ENCODE data around the gene MMS22L. TPM values are rescaled to one million over a fixed set of nuclear protein-coding genes. Genes with fewer than 3 reads are reported as not detected.

Gene MMS22L
- total RNA-seq, 1 experiment from 2014 or later: 19.3 TPM

DNA sequence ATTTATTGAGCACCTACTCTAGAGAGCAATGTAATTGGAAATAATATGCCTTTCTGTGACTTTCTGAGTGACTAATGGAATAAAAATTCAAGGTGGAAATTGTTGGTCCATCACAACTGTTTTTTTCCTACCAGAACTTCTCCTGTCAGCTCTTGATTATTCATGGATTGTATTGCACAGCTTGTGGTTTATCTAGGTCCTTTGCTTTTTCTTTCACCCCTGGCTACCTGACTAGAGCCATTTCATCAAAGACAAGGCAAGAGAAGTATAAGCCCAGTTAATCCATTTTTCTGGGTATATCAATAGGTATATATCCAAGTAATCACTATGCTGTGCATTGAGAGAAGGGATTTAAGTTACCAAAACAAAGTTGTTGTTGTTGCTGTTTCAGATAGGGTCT lies 168.4 kb downstream of the MMS22L start:
- Histone ChIP-seq H3K9ac (ENCODE audit: low read length) (no peak overlapping the region), H3K79me2 (ENCODE audit: low read length) (no peaks in the 10 kb centered on the region), H4K20me1 (ENCODE audit: low read length) (no peaks in the 10 kb centered on the region), H3K4me3 (ENCODE audit: low read length) (no peak overlapping the region), H3K4me2 (ENCODE audit: low read length) (no peak overlapping the region), H3K4me1 (ENCODE audit: insufficient read depth, low read length) (no peaks in the 10 kb centered on the region), H3K9me3 (ENCODE audit: low read length) (no peaks in the 10 kb centered on the region), H3K36me3 (ENCODE audit: low read depth, low read length) (no peaks in the 10 kb centered on the region), H3K27ac (ENCODE audit: low read length) (no peak overlapping the region), H3K27me3 (ENCODE audit: low read length) (peaks cover 3% of the 10 kb centered on the region; the same call in 1 of the 2 replicates), H3K9me2 (replicated peaks; ENCODE audit: low read length) (no peaks in the 10 kb centered on the region), H3F3A (ENCODE audit: low read length, unreplicated experiment) (no peaks in the 10 kb centered on the region), H2AFZ (ENCODE audit: low read length) (no peak overlapping the region)
- CTCF ChIA-PET: no interaction called here
- no TSS peak for BruUV-seq (replicated peaks)
- TF ChIP-seq, protein P1, sequence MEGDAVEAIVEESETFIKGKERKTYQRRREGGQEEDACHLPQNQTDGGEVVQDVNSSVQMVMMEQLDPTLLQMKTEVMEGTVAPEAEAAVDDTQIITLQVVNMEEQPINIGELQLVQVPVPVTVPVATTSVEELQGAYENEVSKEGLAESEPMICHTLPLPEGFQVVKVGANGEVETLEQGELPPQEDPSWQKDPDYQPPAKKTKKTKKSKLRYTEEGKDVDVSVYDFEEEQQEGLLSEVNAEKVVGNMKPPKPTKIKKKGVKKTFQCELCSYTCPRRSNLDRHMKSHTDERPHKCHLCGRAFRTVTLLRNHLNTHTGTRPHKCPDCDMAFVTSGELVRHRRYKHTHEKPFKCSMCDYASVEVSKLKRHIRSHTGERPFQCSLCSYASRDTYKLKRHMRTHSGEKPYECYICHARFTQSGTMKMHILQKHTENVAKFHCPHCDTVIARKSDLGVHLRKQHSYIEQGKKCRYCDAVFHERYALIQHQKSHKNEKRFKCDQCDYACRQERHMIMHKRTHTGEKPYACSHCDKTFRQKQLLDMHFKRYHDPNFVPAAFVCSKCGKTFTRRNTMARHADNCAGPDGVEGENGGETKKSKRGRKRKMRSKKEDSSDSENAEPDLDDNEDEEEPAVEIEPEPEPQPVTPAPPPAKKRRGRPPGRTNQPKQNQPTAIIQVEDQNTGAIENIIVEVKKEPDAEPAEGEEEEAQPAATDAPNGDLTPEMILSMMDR (conservative IDR thresholded peaks at IDR 0.05; ENCODE audit: low read depth, low read length): no peak
- TF ChIP-seq EZH2phosphoT487 (IDR thresholded peaks at IDR 0.05; ENCODE audit: borderline replicate concordance, low read length) (no peak), EZH2 (IDR thresholded peaks at IDR 0.05; ENCODE audit: low read length, unreplicated experiment) (no peak)
- ATAC-seq (no peak), DNase-seq (no peak)
- intact Hi-C loops (cut with micrococcal nuclease): no loop called here
- POLR2A ChIA-PET (ENCODE audit: unreplicated experiment): no interaction called here

DNA sequence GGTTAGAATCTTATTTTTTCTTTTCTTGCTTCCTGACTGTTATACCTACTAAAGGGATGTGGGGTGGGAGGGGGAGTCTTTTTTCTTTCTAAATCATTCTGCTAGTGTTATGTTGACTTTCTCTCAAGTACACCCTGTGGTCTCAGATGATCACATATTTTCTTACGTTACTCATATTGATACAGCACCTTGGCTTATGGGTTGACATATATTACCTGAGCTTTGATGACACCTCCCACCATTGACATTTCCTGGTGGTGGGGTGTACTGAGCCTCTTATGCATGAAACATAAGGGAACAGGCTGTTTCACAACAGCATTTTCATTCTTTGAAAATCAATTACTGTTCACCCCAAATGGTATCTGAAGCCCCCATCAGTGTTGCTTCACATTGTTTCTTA lies 169.8 kb downstream of the MMS22L start:
- BruUV-seq (replicated peaks): no TSS peak
- H3K4me1 ChIP-seq (ENCODE audit: insufficient read depth, low read length): no peaks in the 10 kb centered on the region
- H3F3A ChIP-seq (ENCODE audit: low read length, unreplicated experiment): no peaks in the 10 kb centered on the region
- POLR2A ChIA-PET (ENCODE audit: unreplicated experiment): no interaction called here
- no peak overlapping the region for H3K4me2 ChIP-seq (ENCODE audit: low read length)
- CTCF ChIA-PET: no interaction called here
- intact Hi-C loops (cut with micrococcal nuclease): no loop called here
- ATAC-seq (no peak), DNase-seq (no peak)
- H2AFZ ChIP-seq (ENCODE audit: low read length): no peak overlapping the region
- no peaks in the 10 kb centered on the region for H3K9me3 ChIP-seq (ENCODE audit: low read length)
- TF ChIP-seq EZH2phosphoT487 (IDR thresholded peaks at IDR 0.05; ENCODE audit: borderline replicate concordance, low read length) (no peak), EZH2 (IDR thresholded peaks at IDR 0.05; ENCODE audit: low read length, unreplicated experiment) (no peak)
- TF ChIP-seq, protein P1 (conservative IDR thresholded peaks at IDR 0.05; ENCODE audit: low read depth, low read length): no peak
- no peaks in the 10 kb centered on the region for H4K20me1 ChIP-seq (ENCODE audit: low read length)
- H3K27me3 ChIP-seq (ENCODE audit: low read length): no peaks in the 10 kb centered on the region
- H3K4me3 ChIP-seq (ENCODE audit: low read length): no peak overlapping the region
- H3K27ac ChIP-seq (ENCODE audit: low read length): no peak overlapping the region
- H3K36me3 ChIP-seq (ENCODE audit: low read depth, low read length): no peaks in the 10 kb centered on the region
- H3K9ac ChIP-seq (ENCODE audit: low read length): no peak overlapping the region
- H3K9me2 ChIP-seq (replicated peaks; ENCODE audit: low read length): no peaks in the 10 kb centered on the region
- H3K79me2 ChIP-seq (ENCODE audit: low read length): no peaks in the 10 kb centered on the region

DNA sequence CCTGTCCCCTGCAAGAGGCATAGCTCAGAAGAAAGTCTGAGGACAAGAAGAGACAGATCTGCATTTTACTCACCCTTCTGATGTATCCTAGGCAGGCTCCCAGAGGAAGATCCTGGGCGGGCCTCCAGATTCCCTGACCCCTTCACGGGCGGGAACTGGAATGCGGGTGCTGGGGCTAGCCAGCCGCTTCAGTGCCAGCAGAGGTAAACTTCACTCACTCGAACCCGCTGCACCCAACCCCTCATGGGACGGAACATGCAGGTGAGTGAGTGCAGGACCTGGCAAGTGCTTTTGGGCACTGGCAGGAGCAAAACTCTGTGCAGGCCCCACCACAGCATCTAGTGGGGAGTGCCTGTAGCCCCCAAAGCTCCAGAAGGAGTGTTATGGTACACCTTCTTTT lies 171.8 kb downstream of the MMS22L start:
- no peaks in the 10 kb centered on the region for H3K9me3 ChIP-seq (ENCODE audit: low read length)
- H3K4me2 ChIP-seq (ENCODE audit: low read length): no peak overlapping the region
- H3K27ac ChIP-seq (ENCODE audit: low read length): no peak overlapping the region
- no peak for DNase-seq
- intact Hi-C loops (cut with micrococcal nuclease): no loop called here
- no peaks in the 10 kb centered on the region for H3K79me2 ChIP-seq (ENCODE audit: low read length)
- H3K4me1 ChIP-seq (ENCODE audit: insufficient read depth, low read length): no peaks in the 10 kb centered on the region
- no TSS peak for BruUV-seq (replicated peaks)
- H3K36me3 ChIP-seq (ENCODE audit: low read depth, low read length): no peaks in the 10 kb centered on the region
- no peak for TF ChIP-seq EZH2phosphoT487 (IDR thresholded peaks at IDR 0.05; ENCODE audit: borderline replicate concordance, low read length)
- TF ChIP-seq, protein P1 (conservative IDR thresholded peaks at IDR 0.05; ENCODE audit: low read depth, low read length): no peak
- TF ChIP-seq EZH2 (IDR thresholded peaks at IDR 0.05; ENCODE audit: low read length, unreplicated experiment): no peak
- no peak overlapping the region for H2AFZ ChIP-seq (ENCODE audit: low read length)
- no peak overlapping the region for H3K4me3 ChIP-seq (ENCODE audit: low read length)
- no peak for ATAC-seq
- H3K27me3 ChIP-seq (ENCODE audit: low read length): no peaks in the 10 kb centered on the region
- no peaks in the 10 kb centered on the region for H3F3A ChIP-seq (ENCODE audit: low read length, unreplicated experiment)
- H3K9me2 ChIP-seq (replicated peaks; ENCODE audit: low read length): no peaks in the 10 kb centered on the region
- ChIA-PET CTCF (no interaction called here), POLR2A (ENCODE audit: unreplicated experiment) (no interaction called here)
- no peak overlapping the region for H3K9ac ChIP-seq (ENCODE audit: low read length)
- H4K20me1 ChIP-seq (ENCODE audit: low read length): no peaks in the 10 kb centered on the region
